ENCODE data around the gene SORBS1. TPM values are rescaled to one million over a fixed set of nuclear protein-coding genes. Genes with fewer than 3 reads are reported as not detected.

SORBS1 gene
- total RNA-seq, 2 donors from 2014 or later, result 56.8 to 79.1 TPM

DNA sequence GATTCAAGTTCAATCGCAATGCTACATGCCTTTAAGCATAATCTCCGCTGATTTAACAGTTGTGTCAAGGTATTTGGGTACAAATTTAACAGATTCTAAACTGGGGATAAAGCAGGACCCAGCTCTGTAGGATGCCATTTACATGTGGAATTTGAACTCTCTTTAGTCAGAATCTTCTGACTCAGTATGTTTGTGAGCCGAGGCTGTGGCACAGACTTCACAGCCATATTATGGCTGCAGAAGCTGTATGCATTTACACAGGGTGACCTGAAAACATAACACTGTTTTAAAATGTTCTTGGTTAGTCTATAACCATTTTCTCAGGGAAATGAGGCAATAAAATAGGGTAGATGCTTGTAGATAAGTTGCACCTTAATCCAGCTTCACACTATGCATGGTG, 279.1 kb downstream of the SORBS1 start:
- ATAC-seq, result no peak
- WGBS, 2 donors, result 91 to 92% methylated on average over 3 of the region's 3 CpGs
- H3K27me3 ChIP-seq, result no peaks in the 10 kb centered on the region
- no peak overlapping the region for H3K27ac ChIP-seq
- intact Hi-C loops (cut with DNase I), result no loop called here
- no peak overlapping the region for H3K4me3 ChIP-seq
- peaks cover 14% of the 10 kb centered on the region for H3K4me1 ChIP-seq
- no peaks in the 10 kb centered on the region for H3K36me3 ChIP-seq (replicated peaks in 1 of 2; ENCODE audit: insufficient read depth in 1 of 2, low read depth in 2 of 2)
- DNase-seq, result no peak
- TF ChIP-seq CTCF (IDR thresholded peaks at IDR 0.05) (no peak), POLR2A (IDR thresholded peaks at IDR 0.05) (no peak)
- H3K9me3 ChIP-seq, result no peaks in the 10 kb centered on the region

DNA sequence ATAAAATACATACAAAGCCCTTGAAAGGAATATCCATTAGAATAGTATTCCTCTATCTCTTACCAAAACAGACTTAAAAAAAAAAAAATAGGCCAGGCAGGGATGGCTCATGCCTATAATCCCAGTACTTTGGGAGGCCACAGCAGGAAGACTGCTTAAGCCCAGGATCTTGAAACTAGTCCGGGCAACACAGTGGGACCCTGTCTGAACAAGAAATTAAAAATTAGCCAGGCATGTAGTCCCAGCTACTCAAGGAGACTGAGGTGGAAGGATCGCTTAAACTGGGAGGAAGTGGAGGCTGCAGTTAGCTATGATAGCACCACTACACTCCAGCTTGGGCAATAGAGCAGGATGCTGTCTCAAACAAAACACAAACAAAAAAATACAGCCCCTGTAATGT, 280.0 kb downstream of the SORBS1 start:
- Histone ChIP-seq H3K27ac (no peak overlapping the region), H3K9me3 (no peaks in the 10 kb centered on the region), H3K27me3 (no peaks in the 10 kb centered on the region), H3K36me3 (replicated peaks in 1 of 2; ENCODE audit: insufficient read depth in 1 of 2, low read depth in 2 of 2) (no peaks in the 10 kb centered on the region), H3K4me3 (no peak overlapping the region), H3K4me1 (peaks cover 12% of the 10 kb centered on the region)
- DNase-seq, result no peak
- no peak for ATAC-seq
- intact Hi-C loops (cut with DNase I), result no loop called here
- 96 to 100% methylated on average over 2 of the region's 2 CpGs for WGBS, 2 donors
- TF ChIP-seq CTCF (IDR thresholded peaks at IDR 0.05), result no peak
- no peak for TF ChIP-seq POLR2A (IDR thresholded peaks at IDR 0.05)

DNA sequence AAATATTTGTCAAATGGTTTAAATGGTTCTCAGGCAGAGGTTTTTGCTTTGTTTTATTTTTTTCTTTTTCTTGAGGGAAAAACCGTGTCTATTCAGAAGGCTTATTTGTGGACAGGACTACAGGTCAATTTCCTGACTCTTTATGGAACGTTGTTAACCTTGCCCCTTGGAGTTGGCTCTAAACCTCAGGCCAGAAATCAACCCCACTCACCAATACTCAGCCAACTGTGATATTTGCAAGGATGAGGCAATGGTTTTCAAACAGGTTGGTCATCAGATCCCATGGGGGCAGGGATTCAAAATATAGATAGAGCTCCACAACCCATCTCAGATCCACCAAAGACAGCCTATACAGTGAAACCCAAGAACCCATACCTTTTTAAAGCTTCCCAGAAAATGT, 280.5 kb downstream of the SORBS1 start:
- DNase-seq, result no peak
- Histone ChIP-seq H3K9me3 (no peaks in the 10 kb centered on the region), H3K4me3 (no peak overlapping the region), H3K4me1 (peaks cover 17% of the 10 kb centered on the region), H3K36me3 (replicated peaks in 1 of 2; ENCODE audit: insufficient read depth in 1 of 2, low read depth in 2 of 2) (no peaks in the 10 kb centered on the region), H3K27me3 (no peaks in the 10 kb centered on the region), H3K27ac (no peak overlapping the region)
- TF ChIP-seq POLR2A (IDR thresholded peaks at IDR 0.05) (no peak), CTCF (IDR thresholded peaks at IDR 0.05) (no peak)
- no peak for ATAC-seq
- intact Hi-C loops (cut with DNase I), result no loop called here
- 45 to 56% methylated on average over 2 of the region's 2 CpGs for WGBS, 2 donors

GRCh38 chr10:95279042-95279820, 281.9 kb downstream of the SORBS1 start:
- H3K27ac ChIP-seq, result peak overlapping the region in 1 of 4 donors; percentile 9

More at GRCh38 chr10:95279042-95279820, 281.9 kb downstream of the SORBS1 start:
- Histone ChIP-seq H3K27me3 (no peaks in the 10 kb centered on the region), H3K36me3 (replicated peaks in 1 of 2; ENCODE audit: insufficient read depth in 1 of 2, low read depth in 2 of 2) (no peaks in the 10 kb centered on the region), H3K4me3 (no peak overlapping the region), H3K9me3 (no peaks in the 10 kb centered on the region), H3K4me1 (peaks cover 24% of the 10 kb centered on the region)
- intact Hi-C loops (cut with DNase I), result no loop called here
- TF ChIP-seq POLR2A (IDR thresholded peaks at IDR 0.05) (no peak), CTCF (IDR thresholded peaks at IDR 0.05) (no peak)
- no peak for ATAC-seq
- 79 to 82% methylated on average over 4 of the region's 4 CpGs for WGBS, 2 donors
- no peak for DNase-seq

Data from body of pancreas (tissue), 4 donors.